GM18526 (cell line): Measurements from ENCODE around the gene PAK1.

Source experiments
- POLR2A ChIP-seq: IDR thresholded peaks from 3 replicates; pipeline ENCODE4 v1.6.1; 2011; ENCODE audit not compliant: insufficient read length; ENCODE audit errors: extremely low read depth

The PAK1 gene

DNA sequence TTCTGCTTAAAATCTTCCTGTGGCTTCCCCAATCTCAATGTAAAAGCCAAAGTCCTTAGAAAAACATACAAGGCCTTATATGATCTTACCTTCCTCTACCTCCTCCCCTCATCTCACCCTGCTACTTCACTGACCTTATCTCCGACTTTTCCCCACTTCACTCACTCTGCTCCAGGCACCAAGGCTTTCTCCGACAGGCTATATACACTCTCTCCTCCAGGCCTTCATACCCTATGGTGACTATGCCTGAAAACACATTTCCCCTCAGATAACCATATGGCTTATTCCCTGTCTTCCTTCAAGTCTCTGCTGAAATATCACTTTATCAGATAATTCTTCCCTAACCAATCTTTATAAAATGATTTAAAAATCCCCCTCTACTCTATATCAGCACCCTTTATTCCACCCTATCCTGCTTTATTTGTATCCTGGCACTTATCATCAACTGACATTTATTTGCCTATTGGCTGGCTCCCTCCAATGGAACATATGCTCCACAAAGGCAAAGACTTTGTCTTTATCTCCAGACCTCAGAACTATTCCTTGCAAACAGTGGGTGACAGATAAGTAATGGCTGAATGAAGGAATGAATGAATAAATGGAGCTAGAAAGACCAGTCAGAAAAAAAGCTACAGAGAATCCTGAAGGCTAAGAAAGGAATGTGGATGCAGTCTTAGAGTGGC is 52.7 kb downstream of the PAK1 start:
- no peak for TF ChIP-seq POLR2A

DNA sequence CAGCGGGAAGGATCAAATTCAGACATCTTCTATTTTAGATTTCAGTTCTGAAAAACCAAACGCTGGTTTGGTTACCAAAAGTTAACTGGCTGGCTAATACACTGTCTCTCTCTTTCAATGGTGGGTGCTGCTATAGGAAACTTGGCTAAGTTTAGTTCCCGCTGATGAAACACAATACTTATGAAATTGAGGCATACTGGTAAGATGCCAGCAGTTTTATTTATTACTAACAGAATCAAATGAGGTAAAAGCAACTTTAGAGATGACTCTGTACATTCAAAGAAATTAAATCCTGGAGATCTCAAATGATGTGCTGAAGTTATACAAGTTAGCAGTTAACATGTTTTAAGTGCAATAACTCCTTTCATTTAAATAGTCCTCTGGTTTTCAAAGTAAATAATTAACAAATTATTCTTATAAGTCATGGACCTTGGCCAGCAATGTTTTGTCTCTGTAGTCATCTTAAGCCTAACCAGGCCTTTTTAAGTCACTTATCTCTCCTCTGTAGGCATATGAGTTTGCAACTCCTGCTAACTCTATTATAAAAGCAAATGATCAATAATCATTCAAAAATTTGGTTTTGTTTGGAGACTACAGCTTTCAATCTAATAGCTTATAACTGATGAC is 54.8 kb downstream of the PAK1 start:
- TF ChIP-seq POLR2A, result no peak

DNA sequence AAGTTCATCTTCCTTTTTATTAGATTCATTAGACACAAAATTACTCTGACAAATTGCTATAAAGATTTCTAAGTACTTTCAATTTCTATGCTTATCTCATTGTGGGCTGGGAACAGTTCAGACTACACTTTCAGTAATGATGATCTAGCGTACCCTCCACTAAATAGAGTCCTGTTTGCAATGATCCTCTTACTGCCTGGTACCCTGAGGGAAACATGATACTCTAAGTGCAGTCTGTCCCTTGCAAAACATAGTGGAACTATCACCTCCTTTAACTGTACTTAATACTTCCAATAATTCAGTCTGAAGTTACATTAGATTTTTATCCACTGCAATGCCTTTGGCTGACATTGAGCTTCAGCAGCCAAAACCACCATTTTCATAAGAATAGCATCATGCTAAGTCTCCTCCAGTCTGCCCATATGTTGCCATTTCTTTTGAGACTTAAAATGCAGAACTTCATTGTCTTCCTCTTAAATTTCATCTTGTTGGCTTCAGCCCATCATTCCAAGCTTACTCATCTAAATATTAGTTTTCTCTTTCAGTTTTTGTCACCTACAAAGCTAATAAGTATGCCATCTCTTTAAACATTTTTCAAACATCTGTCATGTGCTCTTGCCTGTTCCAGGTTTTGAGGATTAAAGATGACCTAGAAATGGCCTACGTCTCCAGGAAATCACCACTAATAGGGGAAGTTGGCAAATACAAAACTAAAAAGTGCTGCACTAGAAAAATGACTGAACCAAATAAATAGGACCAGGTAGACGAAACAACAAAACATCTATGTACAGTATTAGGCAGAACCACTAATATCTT is 55.5 kb downstream of the PAK1 start:
- no peak for TF ChIP-seq POLR2A

DNA sequence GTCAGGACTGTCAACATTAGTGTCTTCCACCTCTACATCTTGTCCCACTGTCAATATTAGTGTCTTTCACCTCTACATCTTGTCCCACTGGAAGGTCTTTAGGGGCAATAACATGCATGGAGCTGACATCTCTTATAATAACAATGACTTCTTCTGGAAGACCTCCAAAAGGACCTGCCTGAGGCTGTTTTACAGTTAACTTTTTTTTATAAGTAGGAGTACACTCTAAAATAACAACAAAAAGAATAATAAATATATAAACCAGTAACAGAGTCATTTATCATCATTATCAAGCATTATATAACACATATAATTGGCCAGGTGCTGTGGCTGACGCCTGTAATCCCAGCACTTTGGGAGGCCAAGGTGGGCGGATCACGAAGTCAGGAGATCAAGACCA is 57.5 kb downstream of the PAK1 start:
- no peak for TF ChIP-seq POLR2A

DNA sequence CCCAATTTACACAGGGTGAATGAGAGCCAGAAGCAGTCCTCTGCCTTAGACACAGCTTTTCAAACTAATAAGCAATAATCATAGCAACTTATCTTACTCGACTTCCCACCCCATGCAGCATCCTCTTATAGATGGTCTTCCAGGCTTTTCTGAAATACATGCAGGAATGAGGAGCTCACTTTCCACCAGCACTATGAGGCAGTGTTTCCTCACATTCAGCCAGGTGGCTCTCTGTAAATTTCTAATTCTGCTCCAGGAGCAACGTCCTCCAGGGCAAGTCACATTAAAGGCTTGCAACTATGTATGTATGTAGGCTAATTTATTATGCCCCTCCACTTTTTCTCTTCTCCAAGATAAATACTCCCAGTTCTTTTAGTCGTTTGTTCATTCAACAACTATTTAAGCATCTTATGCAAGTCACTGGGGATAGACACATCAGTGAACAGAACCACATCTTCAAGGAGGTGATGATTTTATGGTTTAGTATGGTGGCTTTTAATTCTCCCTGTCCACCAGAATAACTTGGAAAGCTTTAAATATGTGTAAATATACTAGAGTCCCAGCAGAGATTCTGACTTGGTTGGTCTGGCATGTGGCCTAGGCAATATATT is 59.9 kb downstream of the PAK1 start:
- no peak for TF ChIP-seq POLR2A

DNA sequence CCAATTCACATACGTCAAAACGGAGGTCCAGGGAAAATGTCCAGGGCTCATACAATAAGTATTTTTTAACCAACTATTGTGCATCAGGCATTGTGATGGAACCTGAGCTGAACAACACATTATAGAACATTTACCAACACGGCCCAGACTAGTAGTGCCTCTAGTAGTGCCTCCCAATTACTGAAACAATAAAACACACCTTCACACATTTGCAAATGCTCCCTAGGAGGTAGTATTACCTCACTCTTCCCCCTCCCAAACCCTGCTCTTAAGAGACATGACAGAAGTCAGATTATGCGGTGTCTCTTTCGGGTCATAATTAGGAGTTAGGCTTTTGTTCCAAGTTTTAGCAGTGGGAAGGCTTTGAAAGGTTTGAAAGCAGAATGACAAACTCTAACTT is 61.1 kb downstream of the PAK1 start:
- TF ChIP-seq POLR2A, result no peak

DNA sequence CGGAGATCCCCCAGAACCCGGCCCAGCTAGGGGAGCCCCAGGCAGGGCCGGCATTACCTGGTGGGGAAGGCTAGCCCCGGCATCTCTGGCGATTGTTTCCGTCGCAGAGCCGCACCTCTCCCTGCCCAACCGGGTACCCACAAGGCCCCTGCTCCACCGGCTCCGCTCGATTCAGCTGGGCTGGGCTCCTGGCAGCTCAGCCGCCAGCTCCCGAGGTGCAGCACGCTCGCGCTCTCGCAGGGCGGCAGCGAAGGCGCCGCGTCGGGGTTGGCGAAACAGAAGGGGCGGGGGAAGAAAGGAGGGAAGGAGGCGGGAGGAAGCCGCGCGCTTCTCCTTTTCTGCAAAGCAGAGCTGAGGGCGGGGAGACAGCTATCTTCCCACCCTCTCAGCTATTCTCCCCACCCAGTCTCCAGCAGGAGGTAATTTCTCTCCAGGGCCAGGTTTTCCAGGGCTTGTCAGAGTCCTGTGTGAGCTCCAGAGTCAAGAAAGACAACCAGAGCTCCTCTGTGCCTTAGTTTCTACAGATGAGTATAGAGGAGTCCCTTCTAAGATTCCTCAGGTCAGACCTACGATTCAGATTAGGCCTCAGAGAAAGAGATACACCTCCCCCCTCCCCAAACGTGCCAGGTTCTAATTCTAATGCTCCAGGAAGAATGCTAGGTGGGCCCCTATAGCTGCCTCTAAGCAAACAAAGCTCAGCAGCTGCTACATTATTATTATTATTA is 62.0 kb downstream of the PAK1 start:
- TF ChIP-seq POLR2A, result peak; percentile 72

DNA sequence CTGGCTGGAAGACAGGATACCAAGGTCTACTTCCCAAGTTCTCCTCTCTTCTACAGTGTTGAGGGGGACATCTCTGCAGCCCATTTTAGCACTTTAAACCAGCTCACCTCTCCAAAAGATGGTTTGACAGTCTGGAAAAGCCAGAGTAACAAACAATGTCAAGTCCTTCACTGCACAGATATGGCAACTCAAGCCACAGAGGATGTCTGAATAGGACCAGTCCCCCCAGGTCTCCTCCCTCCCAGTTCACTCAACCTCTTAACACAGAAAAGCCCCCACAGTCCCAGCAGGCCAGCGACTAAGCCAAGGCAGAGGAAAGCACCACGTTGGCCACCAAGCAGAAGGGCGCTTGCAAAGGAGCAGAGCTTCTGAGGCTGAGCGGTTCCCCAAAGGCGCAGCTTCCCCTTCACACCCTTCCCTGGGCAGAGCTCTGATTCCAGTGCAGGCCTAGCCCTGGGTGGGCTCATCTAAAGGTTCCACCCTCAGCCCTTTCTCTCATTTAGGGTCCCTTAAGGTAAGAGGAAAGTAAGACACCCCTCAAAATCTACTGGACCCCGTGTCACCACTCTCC is 62.7 kb downstream of the PAK1 start:
- TF ChIP-seq POLR2A, result no peak

DNA sequence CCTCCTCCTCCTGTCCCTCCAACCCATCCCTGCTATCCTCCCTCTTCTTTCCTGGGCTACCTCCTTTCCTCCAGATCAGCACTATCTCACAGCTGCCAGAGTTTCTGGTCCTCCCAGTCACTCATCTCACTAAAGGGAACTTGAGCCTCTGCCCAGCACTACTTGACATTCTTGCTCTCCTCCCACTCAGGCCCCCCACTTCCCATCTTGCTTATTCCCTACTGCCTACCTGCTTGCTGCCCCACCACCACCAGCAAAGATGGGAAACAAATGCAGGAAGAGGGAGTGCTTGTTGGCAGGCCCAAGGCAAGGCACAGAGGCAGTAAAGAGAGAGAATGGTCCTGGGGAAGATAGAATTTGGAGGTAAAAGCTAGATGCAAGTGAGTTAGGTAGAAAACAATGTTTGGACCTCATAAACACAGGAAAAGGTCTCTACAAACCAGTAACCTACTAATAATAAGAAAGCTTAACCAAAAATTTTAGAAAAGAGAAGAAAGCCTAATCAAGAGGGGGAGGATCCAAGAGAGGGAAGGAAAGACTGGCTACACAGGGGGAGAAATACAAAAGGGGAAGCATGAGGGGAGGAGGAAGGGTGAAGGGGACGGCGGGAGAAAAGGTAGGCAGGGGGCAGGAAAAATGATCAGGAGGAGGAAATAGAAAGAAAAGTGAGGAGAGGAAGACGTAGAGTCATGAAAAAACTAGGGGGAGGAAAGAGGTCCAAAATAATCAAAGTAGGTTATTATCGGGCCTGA is 63.6 kb downstream of the PAK1 start:
- no peak for TF ChIP-seq POLR2A

DNA sequence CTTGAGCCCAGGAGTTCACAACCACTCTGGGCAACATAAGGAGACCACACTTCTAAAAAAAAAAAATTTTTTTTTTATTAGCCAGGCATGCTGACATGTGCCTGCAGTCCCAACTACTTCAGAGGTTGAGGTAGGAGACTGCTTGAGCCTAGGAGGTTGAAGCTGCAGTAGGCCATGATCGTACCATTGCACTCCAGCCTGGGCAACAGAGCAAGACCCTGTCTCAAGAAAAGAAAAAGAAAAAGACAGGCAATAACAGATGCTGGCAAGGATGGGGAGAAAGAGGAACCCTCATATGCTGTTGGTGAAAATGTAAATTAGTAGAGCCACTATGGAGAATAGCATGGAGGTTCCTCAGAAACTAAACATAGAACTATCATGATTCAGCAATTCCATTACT is 64.8 kb downstream of the PAK1 start:
- no peak for TF ChIP-seq POLR2A

DNA sequence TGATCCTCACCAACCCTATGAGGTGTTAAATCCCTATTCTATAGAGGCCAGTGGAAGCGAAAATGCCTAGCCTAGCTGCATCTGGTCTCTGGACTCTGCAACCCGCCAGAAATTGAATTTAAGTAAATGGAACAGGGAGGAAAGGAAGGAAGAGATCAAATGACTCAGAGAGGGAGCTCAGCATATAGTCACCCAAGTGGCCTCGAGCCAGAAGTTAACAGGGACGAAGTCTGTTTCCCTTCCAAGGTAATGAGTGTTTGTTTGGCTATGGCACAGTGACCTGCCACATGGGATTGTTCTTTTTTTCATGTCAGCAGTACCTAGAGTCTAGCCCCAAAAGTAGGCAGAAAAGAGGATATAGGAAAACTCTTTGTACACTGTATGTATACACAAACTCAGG is 66.3 kb downstream of the PAK1 start:
- TF ChIP-seq POLR2A, result no peak

DNA sequence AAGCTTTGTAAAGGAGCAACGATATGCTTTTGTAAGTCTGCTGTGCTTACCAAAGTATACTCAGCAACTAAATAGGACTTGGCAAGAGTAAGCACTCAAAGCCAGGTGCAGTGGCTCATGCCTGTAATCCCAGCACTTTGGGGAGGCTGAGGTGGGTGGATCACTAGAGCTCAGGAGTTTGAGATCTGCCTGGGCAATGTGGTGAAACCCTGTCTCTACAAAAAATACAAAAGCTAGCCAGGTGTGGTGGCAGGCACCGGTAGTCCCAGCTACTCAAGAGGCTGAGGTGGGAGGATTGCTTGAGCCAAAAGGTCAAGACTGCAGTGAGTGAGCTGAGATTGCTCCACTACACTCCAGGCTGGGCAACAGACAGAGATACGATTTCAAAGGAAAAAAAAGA is 67.5 kb downstream of the PAK1 start:
- TF ChIP-seq POLR2A, result no peak

DNA sequence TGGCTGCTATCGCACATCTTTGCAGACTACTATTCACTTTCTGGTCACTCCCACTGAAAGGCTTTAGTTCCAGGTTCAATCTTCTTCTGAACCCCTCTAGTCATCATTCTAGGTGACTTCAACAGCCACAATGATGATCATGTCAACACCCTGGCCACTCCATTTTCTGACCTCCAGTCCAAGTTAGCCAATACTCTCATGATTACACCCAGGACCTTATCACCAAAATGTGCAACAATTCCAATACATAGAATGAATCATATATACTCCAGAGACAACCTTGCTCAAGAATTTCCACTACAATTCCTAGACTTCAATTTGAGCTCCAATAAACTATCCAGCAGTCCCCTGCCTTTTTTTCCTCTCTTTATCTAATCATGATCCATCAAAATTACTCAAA is 70.7 kb downstream of the PAK1 start:
- TF ChIP-seq POLR2A, result no peak

DNA sequence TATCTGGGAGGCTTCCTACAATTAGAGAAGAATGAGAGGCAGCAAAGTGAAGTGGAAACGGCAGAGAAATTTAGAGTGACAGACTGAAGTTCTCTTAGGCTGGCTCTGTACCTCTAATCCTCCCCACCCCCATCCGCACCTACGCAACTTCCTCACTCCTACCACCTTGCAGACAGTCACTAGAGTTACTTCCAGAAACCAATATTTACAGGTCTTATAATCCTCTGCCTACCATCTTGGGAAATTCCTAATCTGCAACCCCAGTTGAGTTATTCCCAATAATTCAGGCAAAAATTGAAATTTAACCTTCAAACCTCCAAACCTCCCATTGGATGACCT is 71.7 kb downstream of the PAK1 start:
- no peak for TF ChIP-seq POLR2A

DNA sequence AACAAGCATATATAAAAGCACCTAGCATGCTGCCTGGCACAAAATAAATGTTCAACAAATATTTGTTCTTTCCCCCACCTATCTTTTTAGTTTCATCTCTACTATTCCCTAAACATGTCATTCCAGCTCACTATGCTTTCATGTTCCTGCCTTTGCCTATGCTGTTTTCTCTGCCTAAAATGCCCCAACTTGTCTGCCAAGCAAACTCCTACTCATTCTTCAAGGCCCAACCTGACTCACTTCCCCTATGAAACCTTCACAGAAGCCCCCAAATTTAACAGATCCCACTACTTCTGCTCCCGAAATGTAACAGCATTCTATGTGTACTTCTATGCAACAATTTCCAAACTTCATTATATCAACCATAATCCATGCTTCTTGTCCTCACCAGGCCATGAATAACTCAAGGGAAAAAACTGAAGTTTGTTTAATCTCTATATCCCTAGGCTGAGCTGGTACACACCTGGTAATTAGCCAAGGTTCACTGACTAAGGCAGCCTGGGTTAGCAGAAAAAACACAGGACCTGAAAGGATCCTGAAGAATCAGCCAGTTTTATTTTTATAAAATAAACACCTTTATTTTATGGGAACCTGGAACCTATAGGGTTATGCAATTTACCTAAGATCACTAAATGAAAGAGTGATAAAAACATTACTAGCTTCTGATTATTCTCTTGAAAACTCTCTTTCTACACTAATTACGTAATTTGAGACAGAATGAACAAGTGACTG is 72.2 kb downstream of the PAK1 start:
- TF ChIP-seq POLR2A, result no peak
